WTC11 (cell line): Measurements from ENCODE around the gene ETS1.

ENCODE experiments used
- CREM ChIP-seq: sonication (generic); formaldehyde crosslinking; IDR thresholded peaks from 2 replicates; pipeline ENCODE4 v1.8.1; 2022; ENCODE audit warnings: mild to moderate bottlenecking, missing genetic modification reagents, moderate library complexity
- HMGXB4 ChIP-seq: sonication (generic); formaldehyde crosslinking; IDR thresholded peaks from 2 replicates; pipeline ENCODE4 v1.8.1; 2023; ENCODE audit warnings: mild to moderate bottlenecking, moderate library complexity, missing genetic modification reagents
- ZBTB21 ChIP-seq: sonication (generic); formaldehyde crosslinking; IDR thresholded peaks from 2 replicates; pipeline ENCODE4 v1.8.1; 2023; ENCODE audit warnings: mild to moderate bottlenecking, missing genetic modification reagents, borderline replicate concordance
- TF ChIP-seq, protein P1 (sequence below): fragments of 200-600 bp; IDR thresholded peaks from 2 replicates; pipeline ENCODE4 v1.8.0; 2022; ENCODE audit warnings: antibody characterized with exemption

DNA sequence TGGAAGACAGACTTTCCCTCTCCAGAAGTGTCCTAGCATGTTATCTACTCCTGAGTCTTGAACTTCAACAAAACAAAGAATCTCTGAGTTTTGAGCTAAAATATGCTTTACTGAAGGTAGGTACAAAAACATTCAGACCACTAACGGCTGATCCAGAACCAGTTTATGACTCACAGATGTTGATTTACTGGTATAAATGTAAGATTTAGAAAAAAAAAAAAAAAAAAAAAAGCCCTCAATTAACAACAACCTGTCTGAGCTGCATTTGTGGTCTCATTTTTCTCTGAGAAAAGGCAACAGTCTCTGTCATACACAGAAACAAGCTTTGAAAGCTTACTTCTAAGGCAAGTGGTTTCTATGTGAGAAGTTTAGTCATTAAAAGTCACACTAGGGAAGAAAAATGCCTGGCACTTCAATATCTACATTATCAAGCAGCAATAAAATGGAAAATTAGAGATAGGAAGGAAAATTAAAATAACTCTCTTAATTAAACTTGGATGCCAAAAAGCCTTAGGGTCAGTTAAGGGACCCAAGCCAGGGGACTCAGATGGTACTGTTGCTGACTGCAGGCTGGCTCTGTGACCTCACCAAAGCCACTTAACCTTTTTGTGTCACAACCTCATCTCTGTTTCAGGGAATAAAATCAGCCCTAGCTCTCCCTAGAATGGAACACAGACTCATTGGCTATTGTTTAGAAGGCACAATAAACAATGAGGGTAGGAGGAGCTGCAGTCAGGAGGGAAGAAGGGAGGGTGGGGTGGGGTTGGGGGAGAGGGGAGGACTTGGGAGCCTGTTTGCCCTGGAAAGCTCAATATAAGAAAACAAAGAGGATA is 61.7 kb downstream of the ETS1 start:
- TF ChIP-seq, protein P1, sequence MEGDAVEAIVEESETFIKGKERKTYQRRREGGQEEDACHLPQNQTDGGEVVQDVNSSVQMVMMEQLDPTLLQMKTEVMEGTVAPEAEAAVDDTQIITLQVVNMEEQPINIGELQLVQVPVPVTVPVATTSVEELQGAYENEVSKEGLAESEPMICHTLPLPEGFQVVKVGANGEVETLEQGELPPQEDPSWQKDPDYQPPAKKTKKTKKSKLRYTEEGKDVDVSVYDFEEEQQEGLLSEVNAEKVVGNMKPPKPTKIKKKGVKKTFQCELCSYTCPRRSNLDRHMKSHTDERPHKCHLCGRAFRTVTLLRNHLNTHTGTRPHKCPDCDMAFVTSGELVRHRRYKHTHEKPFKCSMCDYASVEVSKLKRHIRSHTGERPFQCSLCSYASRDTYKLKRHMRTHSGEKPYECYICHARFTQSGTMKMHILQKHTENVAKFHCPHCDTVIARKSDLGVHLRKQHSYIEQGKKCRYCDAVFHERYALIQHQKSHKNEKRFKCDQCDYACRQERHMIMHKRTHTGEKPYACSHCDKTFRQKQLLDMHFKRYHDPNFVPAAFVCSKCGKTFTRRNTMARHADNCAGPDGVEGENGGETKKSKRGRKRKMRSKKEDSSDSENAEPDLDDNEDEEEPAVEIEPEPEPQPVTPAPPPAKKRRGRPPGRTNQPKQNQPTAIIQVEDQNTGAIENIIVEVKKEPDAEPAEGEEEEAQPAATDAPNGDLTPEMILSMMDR: no peak
- TF ChIP-seq HMGXB4 (CRISPR knock-in tag) (no peak), CREM (CRISPR knock-in tag) (no peak), ZBTB21 (CRISPR knock-in tag) (no peak)
